CD1c-positive myeloid dendritic cell (primary cell): Measurements from ENCODE around the gene RIPK1.

Source experiments
- DNase-seq: peaks from one replicate; pipeline ENCODE4 v3.0.0-alpha.2; 2016; ENCODE audit errors: extremely low spot score

The RIPK1 gene

GRCh38 chr6:3162565-3163247 lies 94.4 kb downstream of the RIPK1 start:
- peak; percentile 59 for DNase-seq

DNA sequence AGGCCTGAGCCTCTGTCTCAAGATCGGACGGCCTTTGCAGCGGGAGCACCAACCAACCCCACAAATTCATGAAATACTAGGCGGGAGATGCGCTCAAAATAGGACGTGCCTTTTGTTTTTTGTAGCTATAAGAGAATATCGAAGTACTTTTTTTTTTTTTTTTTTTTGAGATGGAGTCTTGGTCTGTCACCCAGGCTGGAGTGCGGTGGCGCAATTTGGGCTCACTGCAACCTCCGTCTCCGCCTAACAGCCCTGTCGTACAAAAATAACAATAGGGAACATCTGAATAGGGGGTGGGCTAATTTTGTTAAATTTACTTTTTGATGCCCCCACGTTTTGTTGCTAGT lies 94.9 kb downstream of the RIPK1 start:
- peak; percentile 29 for DNase-seq

DNA sequence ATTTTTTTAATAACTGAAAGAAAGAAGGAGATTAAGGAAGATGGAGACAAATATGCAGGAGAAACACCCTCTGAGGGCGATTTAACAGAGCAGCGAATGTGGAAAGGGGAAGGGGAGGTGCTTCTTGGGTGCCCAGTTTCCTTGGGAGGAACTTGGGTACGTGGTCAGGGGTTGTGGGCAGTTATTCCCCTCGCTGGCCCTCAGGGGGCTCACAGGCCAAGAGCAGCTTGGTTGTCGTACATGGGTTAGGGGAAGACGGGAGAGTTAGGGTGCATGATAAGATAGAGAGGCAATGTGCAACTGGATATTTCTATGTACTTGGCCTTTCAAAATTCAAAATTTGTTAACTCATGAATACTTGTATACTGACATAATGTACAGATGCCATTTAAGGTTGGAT lies 96.1 kb downstream of the RIPK1 start:
- no peak for DNase-seq
